NT2/D1 (cell line): ENCODE data around the gene C4orf51.

Experiments used
- DNase-seq: peaks from one replicate; pipeline ENCODE4 v3.0.0-alpha.2; 2011; ENCODE audit warnings: low read depth, low spot score
- H3K27me3 ChIP-seq: 2 replicates; pipeline ENCODE4 v1.6.0; 2011; ENCODE audit warnings: mild to moderate bottlenecking; ENCODE audit not compliant: insufficient read length, insufficient read depth
- H3K36me3 ChIP-seq: 2 replicates; pipeline ENCODE4 v1.6.1; 2011; ENCODE audit warnings: mild to moderate bottlenecking, low read length, mixed read lengths; ENCODE audit not compliant: insufficient read depth, insufficient read length
- H3K4me1 ChIP-seq: 2 replicates; pipeline ENCODE4 v1.5.1; 2011; ENCODE audit not compliant: insufficient read depth, insufficient read length
- H3K4me3 ChIP-seq: 2 replicates; pipeline ENCODE4 v1.5.1; 2011; ENCODE audit warnings: low read depth; ENCODE audit not compliant: insufficient read length
- H3K9ac ChIP-seq: 2 replicates; pipeline ENCODE4 v1.6.0; 2011; ENCODE audit warnings: low read depth; ENCODE audit not compliant: insufficient read length
- H3K9me3 ChIP-seq: 2 replicates; pipeline ENCODE4 v1.5.1; 2011; ENCODE audit warnings: mild to moderate bottlenecking, low read length; ENCODE audit not compliant: insufficient read depth
- SUZ12 ChIP-seq: IDR thresholded peaks from 2 replicates; pipeline ENCODE4 v1.6.1; 2011; ENCODE audit not compliant: insufficient read length, insufficient read depth; ENCODE audit errors: extremely low read depth
- YY1 ChIP-seq: IDR thresholded peaks from 2 replicates; pipeline ENCODE4 v1.6.1; 2011; ENCODE audit not compliant: insufficient read length, insufficient read depth
- ZNF274 ChIP-seq: IDR thresholded peaks from 2 replicates; pipeline ENCODE4 v1.6.1; 2011; ENCODE audit warnings: mild to moderate bottlenecking, low read depth, low read length

C4orf51 gene

GRCh38 chr4:145766273-145766672 lies 86.3 kb downstream of the C4orf51 start:
- no peak for TF ChIP-seq YY1
- no peak for TF ChIP-seq SUZ12
- no peak for TF ChIP-seq ZNF274
- H3K4me1 ChIP-seq, result no peaks in the 10 kb centered on the region
- no peak overlapping the region for H3K4me3 ChIP-seq
- H3K9ac ChIP-seq, result no peak overlapping the region
- DNase-seq, result no peak
- peaks cover 51% of the 10 kb centered on the region for H3K36me3 ChIP-seq
- no peaks in the 10 kb centered on the region for H3K27me3 ChIP-seq
- no peaks in the 10 kb centered on the region for H3K9me3 ChIP-seq

GRCh38 chr4:145769450-145770037 lies 89.6 kb downstream of the C4orf51 start:
- Histone ChIP-seq H3K9me3 (no peaks in the 10 kb centered on the region), H3K9ac (no peak overlapping the region), H3K4me3 (no peak overlapping the region), H3K27me3 (no peaks in the 10 kb centered on the region), H3K36me3 (peaks cover 39% of the 10 kb centered on the region), H3K4me1 (no peaks in the 10 kb centered on the region)
- DNase-seq, result no peak
- TF ChIP-seq YY1, result no peak
- TF ChIP-seq ZNF274, result no peak
- no peak for TF ChIP-seq SUZ12

- no peaks in the 10 kb centered on the region for H3K27me3 ChIP-seq
- H3K4me3 ChIP-seq, result no peak overlapping the region
- peaks cover 39% of the 10 kb centered on the region for H3K36me3 ChIP-seq
- no peaks in the 10 kb centered on the region for H3K9me3 ChIP-seq
- no peak overlapping the region for H3K9ac ChIP-seq
- H3K4me1 ChIP-seq, result no peaks in the 10 kb centered on the region
- DNase-seq, result no peak
- no peak for TF ChIP-seq YY1
- no peak for TF ChIP-seq ZNF274
- no peak for TF ChIP-seq SUZ12
Observed at GRCh38 chr4:145770124-145770523, 90.2 kb downstream of the C4orf51 start.

DNA sequence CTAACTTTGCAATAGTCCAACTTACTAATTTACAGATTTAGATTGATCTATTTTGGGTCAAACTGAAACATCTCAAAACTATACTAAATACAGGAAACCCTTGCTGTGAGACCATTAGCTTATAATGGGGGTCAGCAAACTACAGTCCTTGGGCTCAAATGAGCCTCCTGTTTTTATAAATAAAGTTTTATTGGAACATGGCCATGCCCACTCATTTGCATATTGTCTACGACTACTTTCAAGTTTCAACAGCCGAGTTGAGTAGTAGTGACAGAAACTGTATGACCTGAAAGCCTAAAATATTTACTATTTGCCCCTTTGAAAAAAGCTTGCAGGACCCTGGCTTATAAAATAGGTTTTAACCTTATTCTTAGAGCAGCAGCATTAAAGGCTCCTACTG lies 92.4 kb downstream of the C4orf51 start:
- TF ChIP-seq SUZ12 (no peak), ZNF274 (no peak), YY1 (no peak)
- Histone ChIP-seq H3K27me3 (no peaks in the 10 kb centered on the region), H3K4me1 (no peaks in the 10 kb centered on the region), H3K36me3 (peaks cover 38% of the 10 kb centered on the region), H3K4me3 (no peak overlapping the region), H3K9me3 (no peaks in the 10 kb centered on the region), H3K9ac (no peak overlapping the region)
- DNase-seq, result no peak

GRCh38 chr4:145773581-145774234 lies 93.8 kb downstream of the C4orf51 start:
- H3K4me3 ChIP-seq, result no peak overlapping the region
- no peak for DNase-seq
- H3K36me3 ChIP-seq, result peaks cover 38% of the 10 kb centered on the region
- no peaks in the 10 kb centered on the region for H3K27me3 ChIP-seq
- TF ChIP-seq ZNF274, result no peak
- H3K9me3 ChIP-seq, result no peaks in the 10 kb centered on the region
- H3K9ac ChIP-seq, result no peak overlapping the region
- H3K4me1 ChIP-seq, result no peaks in the 10 kb centered on the region

GRCh38 chr4:145774473-145774872 lies 94.5 kb downstream of the C4orf51 start:
- TF ChIP-seq SUZ12, result no peak
- TF ChIP-seq ZNF274, result no peak
- no peak for TF ChIP-seq YY1
- peaks cover 39% of the 10 kb centered on the region for H3K36me3 ChIP-seq
- DNase-seq, result no peak

DNA sequence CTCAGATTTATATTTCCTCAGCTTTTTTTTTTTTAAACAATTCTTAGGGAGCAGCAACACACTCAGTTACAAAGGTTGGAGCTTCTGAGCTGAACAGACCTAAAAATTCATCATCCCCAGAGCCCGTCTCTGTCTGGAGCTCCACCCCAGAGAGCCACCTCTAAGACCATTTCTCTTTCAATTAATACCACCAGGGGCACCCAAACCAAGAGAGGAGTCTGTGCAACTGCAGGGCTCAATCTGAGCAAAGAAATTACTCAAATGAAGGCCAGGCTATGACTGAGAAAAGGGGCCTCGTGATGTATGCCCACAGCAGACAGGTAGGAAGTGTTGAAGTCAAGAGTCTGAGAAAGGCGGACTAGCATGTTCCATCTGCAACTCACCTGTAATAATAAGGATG lies 95.5 kb downstream of the C4orf51 start:
- Histone ChIP-seq H3K4me3 (no peak overlapping the region), H3K9ac (no peak overlapping the region), H3K9me3 (no peaks in the 10 kb centered on the region), H3K27me3 (no peaks in the 10 kb centered on the region), H3K4me1 (no peaks in the 10 kb centered on the region), H3K36me3 (peaks cover 41% of the 10 kb centered on the region)
- TF ChIP-seq ZNF274 (no peak), SUZ12 (no peak)
- DNase-seq, result no peak

More at GRCh38 chr4:145774473-145774872, 94.5 kb downstream of the C4orf51 start:
- H3K9ac ChIP-seq, result no peak overlapping the region
- H3K4me3 ChIP-seq, result no peak overlapping the region
- H3K27me3 ChIP-seq, result no peaks in the 10 kb centered on the region
- no peaks in the 10 kb centered on the region for H3K4me1 ChIP-seq
- H3K9me3 ChIP-seq, result no peaks in the 10 kb centered on the region

DNA sequence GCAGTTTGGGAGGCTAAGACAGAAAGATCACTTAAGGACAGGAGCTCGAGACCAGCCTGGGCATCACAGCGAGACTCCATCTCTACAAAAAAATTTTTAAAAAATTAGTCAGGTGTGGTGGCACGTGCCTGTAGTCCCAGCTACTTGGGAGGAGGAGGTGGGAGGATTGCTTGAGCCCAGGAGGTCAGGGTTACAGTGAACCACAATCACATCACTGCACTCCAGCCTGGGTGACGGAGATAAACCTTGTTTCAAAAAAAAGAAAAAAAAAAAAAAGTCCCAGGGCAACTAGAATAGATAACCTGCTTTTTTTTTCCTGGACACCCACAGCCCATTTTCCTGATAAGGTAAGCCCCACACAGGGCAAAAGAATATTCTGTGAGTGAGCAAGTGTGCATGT lies 96.3 kb downstream of the C4orf51 start:
- Histone ChIP-seq H3K27me3 (no peaks in the 10 kb centered on the region), H3K9me3 (no peaks in the 10 kb centered on the region), H3K36me3 (peaks cover 37% of the 10 kb centered on the region), H3K4me3 (no peak overlapping the region), H3K4me1 (no peaks in the 10 kb centered on the region), H3K9ac (no peak overlapping the region)
- no peak for TF ChIP-seq SUZ12
- TF ChIP-seq YY1, result no peak
- TF ChIP-seq ZNF274, result no peak
- DNase-seq, result no peak
